Hepatocyte (in vitro differentiated cells): ENCODE data around the gene MAP2K2. TPM values are rescaled to one million over a fixed set of nuclear protein-coding genes. Genes with fewer than 3 reads are reported as not detected.

Source experiments
- DNase-seq: peaks from one replicate; pipeline ENCODE4 v3.0.0-alpha.2; 2016; ENCODE audit warnings: low spot score
- H2AFZ ChIP-seq: fragments of 200-600 bp; sonication (generic); 2 replicates; pipeline ENCODE4 v1.6.0; 2016; ENCODE audit warnings: antibody characterized with exemption, mild to moderate bottlenecking
- H3K27ac ChIP-seq: fragments of 200-600 bp; sonication (generic); 2 replicates; pipeline ENCODE4 v1.5.1; 2016; ENCODE audit warnings: mild to moderate bottlenecking
- H3K27me3 ChIP-seq: fragments of 200-600 bp; sonication (generic); 2 replicates; pipeline ENCODE4 v1.6.1; 2016
- H3K36me3 ChIP-seq: fragments of 200-600 bp; sonication (generic); replicated peaks from 2 replicates; pipeline ENCODE4 v1.5.1; 2016; ENCODE audit warnings: low read depth; ENCODE audit not compliant: insufficient read depth
- H3K4me1 ChIP-seq: fragments of 200-600 bp; sonication (generic); 2 replicates; pipeline ENCODE4 v1.5.1; 2016; ENCODE audit warnings: mild to moderate bottlenecking, moderate library complexity; ENCODE audit not compliant: insufficient read depth
- H3K4me2 ChIP-seq: fragments of 200-600 bp; sonication (generic); 2 replicates; pipeline ENCODE4 v1.6.0; 2016
- H3K4me3 ChIP-seq: fragments of 200-600 bp; sonication (generic); 2 replicates; pipeline ENCODE4 v1.5.1; 2016; ENCODE audit warnings: mild to moderate bottlenecking
- H3K79me2 ChIP-seq: fragments of 200-600 bp; sonication (generic); 2 replicates; pipeline ENCODE4 v1.6.0; 2017; ENCODE audit warnings: mild to moderate bottlenecking
- H3K9me2 ChIP-seq: fragments of 200-600 bp; sonication (generic); replicated peaks from 2 replicates; pipeline ENCODE4 v1.6.0; 2017; ENCODE audit warnings: mild to moderate bottlenecking; ENCODE audit not compliant: insufficient read depth
- H3K9me3 ChIP-seq: fragments of 200-600 bp; sonication (generic); 2 replicates; pipeline ENCODE4 v1.5.1; 2016; ENCODE audit warnings: low read depth, mild to moderate bottlenecking
- H4K20me1 ChIP-seq: fragments of 200-600 bp; sonication (generic); 2 replicates; pipeline ENCODE4 v1.6.0; 2016; ENCODE audit warnings: mild to moderate bottlenecking; ENCODE audit not compliant: insufficient read depth, poor library complexity, severe bottlenecking
- EZH2 ChIP-seq: fragments of 200-600 bp; sonication (generic); IDR thresholded peaks from 2 replicates; pipeline ENCODE4 v1.6.1; 2016; ENCODE audit warnings: antibody characterized with exemption, mild to moderate bottlenecking, borderline replicate concordance
- EZH2phosphoT487 ChIP-seq: fragments of 200-600 bp; sonication (generic); IDR thresholded peaks from one replicate; pipeline ENCODE4 v1.6.1; 2018; ENCODE audit warnings: antibody characterized with exemption, mild to moderate bottlenecking, low read depth, moderate library complexity; ENCODE audit not compliant: unreplicated experiment, severe bottlenecking
- WGBS: methylation state at CpG from one replicate; pipeline ENCODE4 v1.1.6; 2016; ENCODE audit warnings: low lambda C conversion rate; ENCODE audit errors: missing lambda C conversion rate; 5-methylcytosine and 5-hydroxymethylcytosine counted together
- polyA plus RNA-seq: library from polyadenylated mRNA; unstranded; fragments of >200 nt; fragmentation: Nextera tagmentation; extraction: Ambion mirVana; gene quantifications from 2 replicates; pipeline ENCODE4 v1.2.1, GENCODE V29; 2016
- total RNA-seq: library from RNA; depleted of rRNA; stranded (reverse); fragments of >200 nt; gene quantifications from 2 replicates; pipeline ENCODE4 v1.2.3, GENCODE V29; 2014
- TF ChIP-seq, protein P1 (sequence below): fragments of 200-600 bp; sonication (generic); IDR thresholded peaks from 2 replicates; pipeline ENCODE4 v1.5.1; 2016; ENCODE audit warnings: antibody characterized with exemption, mild to moderate bottlenecking; ENCODE audit not compliant: poor library complexity

Gene MAP2K2
- total and polyA plus RNA-seq, 2 experiments from 2014 or later = 135 to 188 TPM

DNA sequence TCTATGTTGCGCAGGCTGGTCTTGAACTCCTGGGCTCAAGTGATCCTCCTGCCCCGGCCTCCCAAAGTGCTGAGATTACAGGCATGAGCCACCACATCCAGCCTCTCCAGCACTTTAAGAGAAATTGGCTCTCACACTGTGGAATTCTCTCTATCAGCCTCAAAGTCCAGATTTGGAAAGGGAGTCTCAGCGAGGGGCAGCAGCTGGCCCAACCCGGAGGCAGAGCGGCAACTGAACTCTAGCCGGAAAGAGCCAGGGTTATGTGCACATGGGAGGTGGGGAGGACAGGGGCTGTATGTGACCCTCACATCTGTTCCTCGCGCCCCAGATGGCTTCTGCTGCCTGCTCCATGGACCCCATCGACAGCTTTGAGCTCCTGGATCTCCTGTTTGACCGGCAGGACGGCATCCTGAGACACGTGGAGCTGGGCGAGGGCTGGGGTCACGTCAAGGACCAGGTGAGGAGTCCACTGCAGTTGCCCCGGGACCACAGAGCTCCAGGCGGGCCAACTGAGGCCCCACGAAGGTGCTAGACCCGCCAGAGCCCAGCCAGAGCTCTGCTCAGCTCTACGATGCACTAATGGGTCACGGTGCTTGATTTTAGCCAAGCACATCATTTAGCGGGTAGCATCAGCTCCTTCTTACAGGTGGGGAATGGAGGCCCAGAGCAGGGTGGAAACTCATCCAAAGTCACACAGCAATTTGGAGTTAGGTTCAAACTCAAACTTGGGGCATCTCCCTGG is 30.8 kb upstream of the MAP2K2 start:
- WGBS = 84% methylated on average over 21 of the region's 21 CpGs
- no peak overlapping the region for H3K4me3 ChIP-seq
- H3K4me2 ChIP-seq = peak overlapping the region; percentile 67

DNA sequence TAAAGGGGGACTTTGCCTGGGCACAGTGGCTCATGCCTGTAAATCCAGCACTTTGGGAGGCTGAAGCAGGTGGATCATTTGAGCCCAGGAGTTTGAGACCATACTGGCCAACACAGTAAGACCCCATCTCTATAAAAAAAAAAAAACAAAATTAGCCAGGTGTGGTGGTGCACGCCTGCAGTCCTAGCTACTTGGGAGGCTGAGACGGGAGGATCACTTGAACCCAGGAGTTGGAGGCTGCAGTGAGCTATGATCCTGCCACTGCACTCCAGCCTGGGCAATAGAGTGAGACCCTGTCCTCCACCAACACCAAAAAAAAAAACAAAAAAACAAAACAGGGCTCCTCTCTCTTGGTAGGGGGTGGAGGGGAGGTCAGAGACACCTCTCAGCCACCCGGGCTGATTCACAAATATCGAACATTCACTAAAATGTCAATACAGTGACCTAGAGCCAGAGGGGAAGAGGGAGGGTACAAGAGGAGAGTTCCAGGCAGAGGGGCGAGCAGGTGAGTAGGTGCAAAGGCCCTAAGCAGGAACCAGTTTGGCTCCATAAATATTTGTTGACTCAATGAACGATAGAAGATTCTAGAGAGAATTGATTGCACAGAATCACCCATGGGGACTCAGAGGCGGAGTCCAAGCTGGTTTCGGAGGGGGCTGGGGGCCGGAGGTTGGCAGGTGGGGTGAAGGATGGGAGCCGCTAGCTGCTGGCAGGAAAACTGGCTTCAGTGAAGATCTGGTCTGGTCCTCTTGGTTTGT is 28.5 kb upstream of the MAP2K2 start:
- H3K4me3 ChIP-seq = no peak overlapping the region
- H4K20me1 ChIP-seq = no peaks in the 10 kb centered on the region
- H3K36me3 ChIP-seq = no peaks in the 10 kb centered on the region
- H3K4me1 ChIP-seq = peaks cover 5% of the 10 kb centered on the region
- H3K9me3 ChIP-seq = no peaks in the 10 kb centered on the region
- no peak for DNase-seq
- no peaks in the 10 kb centered on the region for H3K27me3 ChIP-seq
- peak overlapping the region; percentile 58 for H3K4me2 ChIP-seq
- peaks cover 8% of the 10 kb centered on the region for H3K79me2 ChIP-seq
- TF ChIP-seq EZH2phosphoT487 = no peak
- no peak for TF ChIP-seq EZH2
- TF ChIP-seq, protein P1, sequence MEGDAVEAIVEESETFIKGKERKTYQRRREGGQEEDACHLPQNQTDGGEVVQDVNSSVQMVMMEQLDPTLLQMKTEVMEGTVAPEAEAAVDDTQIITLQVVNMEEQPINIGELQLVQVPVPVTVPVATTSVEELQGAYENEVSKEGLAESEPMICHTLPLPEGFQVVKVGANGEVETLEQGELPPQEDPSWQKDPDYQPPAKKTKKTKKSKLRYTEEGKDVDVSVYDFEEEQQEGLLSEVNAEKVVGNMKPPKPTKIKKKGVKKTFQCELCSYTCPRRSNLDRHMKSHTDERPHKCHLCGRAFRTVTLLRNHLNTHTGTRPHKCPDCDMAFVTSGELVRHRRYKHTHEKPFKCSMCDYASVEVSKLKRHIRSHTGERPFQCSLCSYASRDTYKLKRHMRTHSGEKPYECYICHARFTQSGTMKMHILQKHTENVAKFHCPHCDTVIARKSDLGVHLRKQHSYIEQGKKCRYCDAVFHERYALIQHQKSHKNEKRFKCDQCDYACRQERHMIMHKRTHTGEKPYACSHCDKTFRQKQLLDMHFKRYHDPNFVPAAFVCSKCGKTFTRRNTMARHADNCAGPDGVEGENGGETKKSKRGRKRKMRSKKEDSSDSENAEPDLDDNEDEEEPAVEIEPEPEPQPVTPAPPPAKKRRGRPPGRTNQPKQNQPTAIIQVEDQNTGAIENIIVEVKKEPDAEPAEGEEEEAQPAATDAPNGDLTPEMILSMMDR = no peak
- H2AFZ ChIP-seq = no peak overlapping the region
- peak overlapping the region; percentile 86 for H3K27ac ChIP-seq
- WGBS = 78% methylated on average over 10 of the region's 10 CpGs
- no peaks in the 10 kb centered on the region for H3K9me2 ChIP-seq

More for the DNA sequence above, 30.8 kb upstream of the MAP2K2 start:
- no peak for TF ChIP-seq EZH2
- no peak for TF ChIP-seq EZH2phosphoT487
- TF ChIP-seq, protein P1 = no peak
- Histone ChIP-seq H4K20me1 (no peaks in the 10 kb centered on the region), H3K27ac (no peak overlapping the region), H3K9me2 (no peaks in the 10 kb centered on the region), H3K9me3 (no peaks in the 10 kb centered on the region), H3K4me1 (peaks cover 5% of the 10 kb centered on the region), H3K79me2 (peaks cover 8% of the 10 kb centered on the region), H3K36me3 (no peaks in the 10 kb centered on the region), H2AFZ (no peak overlapping the region), H3K27me3 (no peaks in the 10 kb centered on the region)
- DNase-seq = no peak

DNA sequence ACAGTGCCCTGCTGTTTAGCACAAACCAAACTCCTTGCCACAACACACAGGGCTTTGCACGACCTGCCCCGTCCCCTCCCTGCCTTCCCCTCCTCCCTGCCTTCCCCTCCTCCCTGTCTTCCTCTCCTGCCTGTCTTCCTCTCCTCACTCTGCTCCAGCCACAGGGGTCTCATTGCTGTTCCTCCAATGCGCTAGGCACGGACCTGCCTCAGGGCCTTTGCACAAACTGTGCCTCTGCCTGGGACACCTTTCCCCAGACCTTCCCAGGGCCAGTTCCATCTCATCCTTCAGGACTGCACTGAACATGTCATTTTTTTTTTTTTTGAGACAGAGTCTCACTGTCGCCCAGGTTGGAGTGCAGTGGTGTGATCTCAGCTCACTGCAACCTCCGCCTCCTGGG is 27.7 kb upstream of the MAP2K2 start:
- H3K9me2 ChIP-seq = no peaks in the 10 kb centered on the region
- no peaks in the 10 kb centered on the region for H3K27me3 ChIP-seq
- H3K9me3 ChIP-seq = no peaks in the 10 kb centered on the region
- no peak for DNase-seq
- no peak overlapping the region for H3K4me3 ChIP-seq
- no peaks in the 10 kb centered on the region for H4K20me1 ChIP-seq
- peaks cover 5% of the 10 kb centered on the region for H3K4me1 ChIP-seq
- TF ChIP-seq EZH2 (no peak), EZH2phosphoT487 (no peak)
- TF ChIP-seq, protein P1 = no peak
- H3K4me2 ChIP-seq = no peak overlapping the region
- H3K36me3 ChIP-seq = no peaks in the 10 kb centered on the region
- no peak overlapping the region for H3K27ac ChIP-seq
- H3K79me2 ChIP-seq = peaks cover 8% of the 10 kb centered on the region
- no peak overlapping the region for H2AFZ ChIP-seq
- WGBS = 77% methylated on average over 4 of the region's 6 CpGs
